NCI-H187 (cell line): ENCODE data around the gene SART3.

Experiments used
- DNase-seq, 2 experiments: peaks; one replicate each; lab custom pipeline; 2025; lab: John Stamatoyannopoulos, UW

The SART3 gene

GRCh38 chr12:108523365-108523764 is 37.6 kb downstream of the SART3 start:
- no peak for DNase-seq

- no peak for DNase-seq
Observed at GRCh38 chr12:108519558-108519957, 41.4 kb downstream of the SART3 start.

- DNase-seq = no peak
Observed at GRCh38 chr12:108518716-108519496, 42.1 kb downstream of the SART3 start.

- no peak for DNase-seq
Observed at GRCh38 chr12:108518101-108518715, 42.8 kb downstream of the SART3 start.

GRCh38 chr12:108517288-108518100 is 43.5 kb downstream of the SART3 start:
- DNase-seq = no peak

GRCh38 chr12:108516511-108517275 is 44.3 kb downstream of the SART3 start:
- no peak for DNase-seq

- no peak for DNase-seq
Observed at GRCh38 chr12:108515916-108516315, 45.1 kb downstream of the SART3 start.

GRCh38 chr12:108514973-108515814 is 45.8 kb downstream of the SART3 start, which contains the start of gene FICD:
Gene FICD (plus strand): TSS chr12:108515277. CDS start chr12:108516973, 1,696 bp downstream.
- peak; percentile 96 to 100 for DNase-seq

- DNase-seq = no peak
Observed at GRCh38 chr12:108514468-108514972, 46.5 kb downstream of the SART3 start.

- DNase-seq = peak; percentile 64 to 68
Observed at GRCh38 chr12:108511633-108512540, 49.1 kb downstream of the SART3 start.

- no peak for DNase-seq
Observed at GRCh38 chr12:108510836-108511235, 50.1 kb downstream of the SART3 start.

GRCh38 chr12:108509806-108510205 is 51.2 kb downstream of the SART3 start:
- no peak for DNase-seq

- DNase-seq = no peak
Observed at GRCh38 chr12:108507971-108508642, 52.9 kb downstream of the SART3 start.

- no peak for DNase-seq
Observed at GRCh38 chr12:108505129-108505528, 55.8 kb downstream of the SART3 start.

GRCh38 chr12:108502922-108503321 is 58.1 kb downstream of the SART3 start:
- no peak for DNase-seq

- no peak for DNase-seq
Observed at GRCh38 chr12:108498136-108498535, 62.8 kb downstream of the SART3 start.

- DNase-seq = no peak
Observed at GRCh38 chr12:108495823-108496579, 65.0 kb downstream of the SART3 start.

GRCh38 chr12:108495054-108495453 is 65.9 kb downstream of the SART3 start:
- peak in 1 of 2 experiments; percentile 31 for DNase-seq
